Endothelial cell (in vitro differentiated cells): Measurements from ENCODE around the gene LDB2. TPM values are rescaled to one million over a fixed set of nuclear protein-coding genes. Genes with fewer than 3 reads are reported as not detected.

ENCODE experiments used
- DNase-seq: peaks from one replicate; pipeline ENCODE4 v3.0.0; 2021; ENCODE audit warnings: low spot score
- H3K27ac Mint-ChIP-seq: one replicate; pipeline ENCODE4 v1.8.0; 2021; ENCODE audit warnings: mixed read lengths, inconsistent platforms; ENCODE audit not compliant: unreplicated experiment
- H3K27me3 Mint-ChIP-seq: one replicate; pipeline ENCODE4 v1.8.0; 2021; ENCODE audit warnings: mild to moderate bottlenecking, moderate library complexity, mixed read lengths, inconsistent platforms; ENCODE audit not compliant: unreplicated experiment
- H3K36me3 Mint-ChIP-seq: one replicate; pipeline ENCODE4 v1.8.0; 2021; ENCODE audit warnings: mild to moderate bottlenecking, low read depth, mixed read lengths, inconsistent platforms; ENCODE audit not compliant: unreplicated experiment
- H3K4me1 Mint-ChIP-seq: one replicate; pipeline ENCODE4 v1.8.0; 2021; ENCODE audit warnings: mild to moderate bottlenecking, mixed read lengths, inconsistent platforms; ENCODE audit not compliant: unreplicated experiment
- H3K4me3 Mint-ChIP-seq: one replicate; pipeline ENCODE4 v1.8.0; 2021; ENCODE audit warnings: mild to moderate bottlenecking, mixed read lengths, inconsistent platforms; ENCODE audit not compliant: unreplicated experiment
- H3K9me3 Mint-ChIP-seq: one replicate; pipeline ENCODE4 v1.8.0; 2021; ENCODE audit warnings: mixed read lengths, inconsistent platforms; ENCODE audit not compliant: unreplicated experiment
- total RNA-seq: library from RNA; stranded (reverse); fragmentation: NEBNext Ultra II Directional; extraction: Animal tissue kit (Norgen Biotek cat#: 25700); gene quantifications from one replicate; pipeline ENCODE4 v1.2.1, GENCODE V29; 2021; ENCODE audit not compliant: unreplicated experiment
- TF ChIP-seq, protein P1 (sequence below): fragments of 200-600 bp; sonication (generic); IDR thresholded peaks from one replicate; pipeline ENCODE4 v1.5.0; 2021; ENCODE audit warnings: antibody characterized with exemption; ENCODE audit not compliant: unreplicated experiment

Gene LDB2
- total RNA-seq, 1 donor from 2014 or later: 268 TPM

DNA sequence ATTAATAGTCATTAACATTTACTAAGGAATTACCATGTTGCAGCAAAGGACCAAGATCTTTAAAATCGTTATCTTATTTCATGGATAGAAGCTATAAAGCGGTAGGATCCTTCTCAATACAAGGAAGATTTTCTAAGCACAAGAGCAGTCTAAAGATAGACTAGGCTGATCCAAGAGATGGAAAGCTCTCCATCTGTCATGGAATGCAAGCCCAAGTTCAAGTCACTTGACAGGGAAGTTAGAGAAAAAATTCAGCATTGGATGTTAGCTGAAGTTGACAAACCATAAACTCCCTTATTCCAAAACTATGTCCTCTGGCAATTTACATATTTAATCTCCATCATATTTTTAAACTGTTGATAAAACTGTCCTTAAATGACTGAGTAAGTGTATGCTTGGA, 177.7 kb downstream of the LDB2 start:
- no peak for DNase-seq
- Mint-ChIP-seq H3K9me3 (peaks cover 9% of the 10 kb centered on the region), H3K4me3 (no peak overlapping the region), H3K27me3 (peaks cover 1% of the 10 kb centered on the region), H3K27ac (no peak overlapping the region), H3K4me1 (peaks cover 14% of the 10 kb centered on the region), H3K36me3 (peaks cover 36% of the 10 kb centered on the region)
- TF ChIP-seq, protein P1, sequence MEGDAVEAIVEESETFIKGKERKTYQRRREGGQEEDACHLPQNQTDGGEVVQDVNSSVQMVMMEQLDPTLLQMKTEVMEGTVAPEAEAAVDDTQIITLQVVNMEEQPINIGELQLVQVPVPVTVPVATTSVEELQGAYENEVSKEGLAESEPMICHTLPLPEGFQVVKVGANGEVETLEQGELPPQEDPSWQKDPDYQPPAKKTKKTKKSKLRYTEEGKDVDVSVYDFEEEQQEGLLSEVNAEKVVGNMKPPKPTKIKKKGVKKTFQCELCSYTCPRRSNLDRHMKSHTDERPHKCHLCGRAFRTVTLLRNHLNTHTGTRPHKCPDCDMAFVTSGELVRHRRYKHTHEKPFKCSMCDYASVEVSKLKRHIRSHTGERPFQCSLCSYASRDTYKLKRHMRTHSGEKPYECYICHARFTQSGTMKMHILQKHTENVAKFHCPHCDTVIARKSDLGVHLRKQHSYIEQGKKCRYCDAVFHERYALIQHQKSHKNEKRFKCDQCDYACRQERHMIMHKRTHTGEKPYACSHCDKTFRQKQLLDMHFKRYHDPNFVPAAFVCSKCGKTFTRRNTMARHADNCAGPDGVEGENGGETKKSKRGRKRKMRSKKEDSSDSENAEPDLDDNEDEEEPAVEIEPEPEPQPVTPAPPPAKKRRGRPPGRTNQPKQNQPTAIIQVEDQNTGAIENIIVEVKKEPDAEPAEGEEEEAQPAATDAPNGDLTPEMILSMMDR: no peak

DNA sequence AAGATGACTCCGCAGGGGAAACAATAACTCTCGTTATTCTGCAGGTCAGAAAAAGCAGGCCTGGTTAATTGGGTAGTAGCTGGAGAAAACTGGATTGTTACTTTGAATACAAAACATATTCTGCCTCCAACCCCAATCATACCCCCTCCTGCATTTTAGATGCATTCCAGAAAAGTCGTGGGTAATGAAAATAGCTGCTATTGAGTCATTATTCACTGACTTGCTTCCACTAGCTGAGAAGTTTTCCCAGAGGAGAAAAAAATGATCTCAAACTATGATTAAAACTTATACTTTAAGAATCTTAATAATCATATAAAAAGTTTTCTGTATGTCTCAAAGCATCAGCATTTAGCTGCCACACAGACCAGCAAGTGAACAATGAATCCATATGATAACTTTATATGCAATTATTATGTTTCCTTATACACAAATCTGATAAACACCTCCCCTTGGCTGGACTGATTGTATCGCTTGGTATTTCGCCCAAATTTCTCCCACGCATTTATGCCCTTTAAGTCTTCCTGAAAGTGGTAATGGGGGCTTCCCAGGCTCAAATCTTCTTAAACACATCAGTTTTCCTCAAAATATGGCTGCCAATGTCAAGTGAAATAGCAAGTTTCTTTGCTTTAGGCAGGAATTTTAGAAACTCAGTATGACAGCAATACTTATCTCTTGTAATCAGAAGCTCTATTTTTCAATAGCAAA, 181.0 kb downstream of the LDB2 start:
- Mint-ChIP-seq H3K27me3 (no peaks in the 10 kb centered on the region), H3K36me3 (peaks cover 10% of the 10 kb centered on the region), H3K27ac (no peak overlapping the region), H3K9me3 (no peaks in the 10 kb centered on the region), H3K4me1 (peaks cover 7% of the 10 kb centered on the region), H3K4me3 (no peak overlapping the region)
- TF ChIP-seq, protein P1: no peak
- DNase-seq: no peak

DNA sequence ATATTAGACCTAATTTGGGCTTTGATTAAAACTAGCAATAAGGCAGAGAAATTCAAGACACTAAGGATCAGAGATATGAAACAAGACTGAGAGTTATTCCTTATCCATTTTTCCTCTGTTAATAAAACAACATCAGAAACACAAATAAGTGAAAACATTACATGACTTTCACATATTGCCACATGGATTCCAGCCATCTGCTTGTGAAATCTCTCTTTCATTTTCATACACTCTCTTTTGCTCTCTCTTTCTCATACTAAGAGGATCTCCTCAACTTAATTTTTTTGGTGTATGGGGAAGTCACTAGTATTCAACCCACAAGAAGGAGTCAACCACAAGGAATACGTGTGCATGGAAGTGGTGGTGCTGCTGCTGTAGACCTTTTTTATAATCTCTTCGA, 183.0 kb downstream of the LDB2 start:
- H3K36me3 Mint-ChIP-seq: peaks cover 10% of the 10 kb centered on the region
- TF ChIP-seq, protein P1: no peak
- H3K4me3 Mint-ChIP-seq: no peak overlapping the region
- peaks cover 2% of the 10 kb centered on the region for H3K27me3 Mint-ChIP-seq
- peaks cover 3% of the 10 kb centered on the region for H3K4me1 Mint-ChIP-seq
- H3K9me3 Mint-ChIP-seq: no peaks in the 10 kb centered on the region
- DNase-seq: no peak
- H3K27ac Mint-ChIP-seq: no peak overlapping the region

DNA sequence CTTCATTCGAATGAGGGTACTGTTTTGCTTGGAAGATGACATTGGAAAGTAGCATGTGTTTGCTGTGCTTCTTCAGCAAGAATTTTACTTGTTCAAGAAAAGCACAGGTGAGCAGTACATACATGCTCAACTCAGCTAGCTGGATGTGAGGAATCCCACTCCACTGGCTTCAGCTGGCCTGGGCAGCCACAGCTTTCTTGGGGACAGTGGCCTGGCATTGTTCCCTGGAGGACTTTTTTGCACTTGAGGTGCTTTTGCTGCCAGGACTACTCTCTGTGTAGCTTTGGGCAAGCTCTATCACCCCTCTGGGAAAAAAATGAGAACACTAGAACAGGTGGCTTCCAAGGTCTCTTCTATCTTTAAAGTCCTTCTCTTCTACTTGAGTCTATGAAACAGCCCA, 184.3 kb downstream of the LDB2 start:
- H3K9me3 Mint-ChIP-seq: no peaks in the 10 kb centered on the region
- H3K36me3 Mint-ChIP-seq: peaks cover 10% of the 10 kb centered on the region
- TF ChIP-seq, protein P1: no peak
- peaks cover 2% of the 10 kb centered on the region for H3K27me3 Mint-ChIP-seq
- no peak overlapping the region for H3K4me3 Mint-ChIP-seq
- peaks cover 3% of the 10 kb centered on the region for H3K4me1 Mint-ChIP-seq
- DNase-seq: no peak
- no peak overlapping the region for H3K27ac Mint-ChIP-seq

DNA sequence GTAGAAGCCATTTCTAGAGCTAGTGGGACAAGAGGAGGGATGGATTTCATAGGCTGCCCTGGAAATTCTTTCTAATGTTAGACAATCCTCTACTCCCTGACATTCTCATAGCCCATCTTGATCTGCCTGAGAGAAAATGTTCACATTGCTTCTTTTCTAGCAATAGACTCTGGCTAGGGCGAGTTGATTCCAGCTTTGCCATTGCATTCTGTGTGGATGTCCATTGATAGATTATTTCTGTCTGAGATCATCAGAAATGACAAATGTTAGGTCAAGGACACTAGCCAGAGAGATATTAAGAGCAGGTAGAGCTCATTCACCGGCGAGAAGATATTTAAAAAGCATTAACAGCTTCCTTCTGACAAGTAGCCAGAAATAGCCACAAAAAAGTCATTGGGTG, 184.7 kb downstream of the LDB2 start:
- H3K4me1 Mint-ChIP-seq: peaks cover 3% of the 10 kb centered on the region
- no peak for DNase-seq
- no peak overlapping the region for H3K4me3 Mint-ChIP-seq
- peaks cover 2% of the 10 kb centered on the region for H3K27me3 Mint-ChIP-seq
- peaks cover 8% of the 10 kb centered on the region for H3K36me3 Mint-ChIP-seq
- no peak overlapping the region for H3K27ac Mint-ChIP-seq
- H3K9me3 Mint-ChIP-seq: no peaks in the 10 kb centered on the region
- TF ChIP-seq, protein P1: no peak
